HG03095 (cell line): Measurements from ENCODE around the gene IGSF21.

Source experiments
- ATAC-seq: cut with Tn5 transposase; IDR thresholded peaks from one replicate; pipeline ENCODE4 v1.9.1; 2021; ENCODE audit warnings: moderate library complexity; ENCODE audit not compliant: unreplicated experiment

IGSF21 gene

DNA sequence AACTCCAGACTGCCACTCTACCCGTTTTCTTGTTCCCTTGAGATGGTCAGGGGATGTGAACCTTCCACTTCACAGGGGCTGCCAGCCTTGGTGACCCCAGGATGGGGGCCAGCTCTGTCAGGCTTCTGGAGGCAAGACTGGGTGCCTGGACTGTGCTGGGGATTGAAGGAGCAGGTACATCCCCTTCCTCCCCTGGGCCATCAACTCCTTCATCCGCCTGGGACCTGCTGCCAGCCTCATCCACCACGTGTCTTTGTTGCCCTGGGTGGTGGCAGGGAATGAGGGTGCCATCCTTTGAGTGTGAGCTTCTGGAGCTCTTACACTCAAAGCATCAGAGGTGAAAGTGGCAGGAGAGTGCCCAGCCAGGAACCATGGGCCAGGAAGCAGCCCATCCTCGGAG lies 139.6 kb downstream of the IGSF21 start:
- no peak for ATAC-seq

DNA sequence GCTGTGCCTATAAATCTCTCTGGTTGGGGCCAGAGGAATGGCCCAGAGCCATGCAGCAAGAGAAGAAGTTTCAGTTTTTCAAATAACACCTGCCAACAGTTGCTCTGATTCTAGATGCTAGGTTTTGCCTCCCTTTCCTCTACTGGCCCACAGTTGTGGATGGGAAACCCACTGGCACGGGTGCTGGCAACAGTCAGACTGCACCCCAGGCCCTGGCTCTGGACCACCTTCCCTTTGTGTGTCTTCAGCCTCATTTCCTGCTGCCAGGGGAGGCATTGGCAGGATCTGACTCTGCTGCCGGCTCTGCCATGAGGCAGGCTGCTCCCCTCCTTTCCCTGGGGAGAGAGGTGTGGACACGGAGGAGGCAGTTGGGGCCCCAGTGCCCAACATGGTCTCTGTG lies 142.0 kb downstream of the IGSF21 start:
- ATAC-seq: no peak

DNA sequence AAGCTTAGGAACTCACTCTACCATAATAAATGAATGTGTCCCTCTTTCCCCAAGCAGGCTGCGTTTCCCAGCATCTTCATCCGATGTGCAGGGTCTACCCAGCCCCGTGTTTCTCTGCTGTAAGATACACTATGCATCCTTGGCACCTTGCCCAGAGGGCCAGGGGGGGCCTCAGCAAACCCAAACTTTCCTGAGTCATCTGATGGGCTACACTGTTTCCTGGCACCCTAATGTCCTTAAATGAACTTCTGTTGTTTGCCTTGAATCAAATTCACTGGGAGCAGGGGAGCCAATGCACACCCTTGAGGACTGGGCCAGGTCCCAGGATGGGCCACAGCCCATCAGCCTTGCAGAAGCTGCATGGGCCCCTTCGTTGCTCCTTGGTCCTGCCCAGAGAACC lies 145.5 kb downstream of the IGSF21 start:
- ATAC-seq: no peak

DNA sequence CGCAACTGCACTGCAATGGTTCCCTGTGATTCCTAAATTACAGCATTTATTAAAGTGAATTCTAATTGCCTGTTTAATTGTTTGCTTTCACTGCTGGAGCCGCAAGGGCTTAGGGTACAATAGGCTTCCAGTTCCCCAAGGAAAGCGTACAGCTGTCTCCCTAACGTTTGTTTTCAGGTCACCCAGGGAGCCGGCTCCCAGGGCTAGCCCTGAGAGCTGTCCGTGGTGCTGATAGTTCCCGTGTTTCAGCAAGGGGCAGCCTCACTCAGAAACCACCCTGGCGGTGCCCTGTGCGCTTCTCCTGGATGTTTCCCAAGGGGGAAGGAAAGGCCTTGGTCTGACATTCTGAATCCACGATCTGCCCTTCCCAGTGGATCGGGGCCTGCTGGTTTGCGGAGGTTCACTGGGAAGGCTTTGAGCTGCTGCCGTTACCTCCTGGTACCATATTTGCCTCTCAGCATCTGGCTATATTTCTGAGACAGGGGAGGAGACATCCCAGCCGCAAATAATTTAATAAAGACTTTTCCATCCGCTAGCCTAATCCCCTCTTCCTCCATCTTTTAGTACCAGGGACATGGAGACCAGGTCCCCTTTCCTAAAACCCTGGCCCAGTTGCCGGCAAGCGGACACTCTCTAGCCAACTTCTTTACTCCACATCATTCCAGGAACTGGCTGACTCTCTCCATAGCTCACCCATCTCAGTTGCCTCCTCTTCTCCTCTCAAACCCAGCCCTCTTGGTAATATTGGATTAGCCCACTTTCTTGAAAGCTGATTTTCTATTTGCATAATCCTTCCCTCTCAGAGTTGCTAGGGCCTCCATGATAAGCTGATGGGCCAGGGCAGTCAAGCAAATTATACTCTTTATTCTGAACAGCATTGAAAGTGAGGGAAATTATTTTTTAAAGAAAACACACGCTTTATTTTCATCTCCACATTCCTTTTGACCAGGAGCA lies 149.0 kb downstream of the IGSF21 start:
- ATAC-seq: no peak

DNA sequence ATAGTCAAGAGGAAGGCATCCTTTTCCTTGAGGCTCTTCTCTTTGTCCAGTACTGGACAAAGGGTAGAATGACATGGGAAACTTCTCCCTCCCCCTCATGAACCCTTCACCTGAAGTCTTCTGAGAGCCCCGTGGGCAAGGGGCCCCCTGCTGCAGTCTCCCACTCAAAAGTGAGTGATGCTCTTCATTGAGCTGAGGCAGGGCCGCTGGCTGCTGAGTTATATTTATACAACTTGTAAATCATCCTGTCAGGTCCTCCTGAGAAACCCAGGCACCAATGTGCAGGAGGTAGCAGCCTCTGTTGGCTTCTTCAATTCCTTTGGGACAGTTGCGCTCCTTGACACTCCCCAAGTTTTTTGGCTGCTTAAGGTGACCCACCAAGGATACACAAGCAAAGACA lies 150.2 kb downstream of the IGSF21 start:
- ATAC-seq: no peak

DNA sequence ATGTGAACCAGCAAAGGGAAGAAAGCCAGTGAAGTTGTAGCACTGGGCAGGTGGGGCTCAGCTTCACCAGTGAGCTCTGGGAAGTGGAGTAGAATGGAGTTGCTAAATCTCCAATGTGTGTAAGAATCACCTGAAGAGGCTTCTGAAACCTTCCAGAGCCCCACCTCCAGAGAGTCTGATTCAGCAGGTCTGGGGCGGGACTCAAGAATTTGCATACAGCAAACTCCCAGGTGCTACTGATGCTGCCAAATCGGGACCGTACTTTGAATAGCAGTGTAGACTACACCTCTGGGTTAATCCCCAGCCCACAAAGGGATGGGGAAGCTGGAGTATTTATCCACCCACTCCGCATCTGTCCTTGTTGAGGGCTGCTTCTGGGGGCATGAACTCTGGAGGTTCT lies 154.3 kb downstream of the IGSF21 start:
- no peak for ATAC-seq

DNA sequence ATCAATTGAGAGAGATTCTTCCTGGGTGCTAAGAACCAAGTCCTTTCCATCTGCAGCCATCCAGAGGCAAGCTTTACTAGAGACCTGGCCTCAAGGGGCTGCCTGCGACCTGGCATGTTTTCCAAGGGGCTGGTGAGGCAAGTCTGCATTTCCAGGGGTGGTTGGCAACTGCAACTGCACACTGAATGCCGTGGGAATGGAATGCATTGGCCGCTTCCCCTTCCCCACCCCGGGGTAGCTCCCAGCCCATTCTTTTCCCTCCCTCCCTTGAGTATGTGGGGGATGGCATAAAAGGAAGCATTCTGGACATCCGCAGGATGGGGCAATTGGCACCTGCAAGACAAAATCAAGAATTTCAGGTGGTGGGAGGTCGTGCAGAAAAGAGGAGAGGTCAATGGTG lies 155.1 kb downstream of the IGSF21 start:
- ATAC-seq: no peak

DNA sequence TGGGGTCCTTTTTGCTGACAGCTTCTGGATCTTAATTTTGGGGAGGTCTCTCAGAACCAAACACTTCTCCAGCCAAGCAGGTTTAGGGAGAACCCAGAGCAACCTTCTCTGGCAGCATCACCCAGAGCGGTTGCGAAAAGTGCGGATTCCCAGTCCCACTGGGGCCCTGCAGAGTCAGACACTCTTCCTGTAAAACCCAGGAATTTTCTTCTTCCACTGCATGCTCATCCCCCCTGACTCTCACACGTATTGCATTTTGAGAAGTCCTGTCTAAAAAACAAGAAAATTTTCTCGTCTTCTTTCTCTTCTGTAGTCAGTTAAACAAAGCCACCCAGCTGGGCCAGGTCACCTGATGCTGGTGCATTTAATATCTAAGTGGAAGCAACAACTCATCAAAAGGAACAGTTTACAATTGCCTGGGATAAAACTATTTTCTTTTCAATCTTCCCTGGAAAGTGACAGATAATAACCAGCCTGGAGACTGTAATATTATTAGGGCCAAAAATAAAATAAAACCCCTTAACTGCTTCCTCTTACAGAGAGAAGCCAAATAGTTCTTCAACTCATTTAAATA lies 156.0 kb downstream of the IGSF21 start:
- ATAC-seq: no peak

DNA sequence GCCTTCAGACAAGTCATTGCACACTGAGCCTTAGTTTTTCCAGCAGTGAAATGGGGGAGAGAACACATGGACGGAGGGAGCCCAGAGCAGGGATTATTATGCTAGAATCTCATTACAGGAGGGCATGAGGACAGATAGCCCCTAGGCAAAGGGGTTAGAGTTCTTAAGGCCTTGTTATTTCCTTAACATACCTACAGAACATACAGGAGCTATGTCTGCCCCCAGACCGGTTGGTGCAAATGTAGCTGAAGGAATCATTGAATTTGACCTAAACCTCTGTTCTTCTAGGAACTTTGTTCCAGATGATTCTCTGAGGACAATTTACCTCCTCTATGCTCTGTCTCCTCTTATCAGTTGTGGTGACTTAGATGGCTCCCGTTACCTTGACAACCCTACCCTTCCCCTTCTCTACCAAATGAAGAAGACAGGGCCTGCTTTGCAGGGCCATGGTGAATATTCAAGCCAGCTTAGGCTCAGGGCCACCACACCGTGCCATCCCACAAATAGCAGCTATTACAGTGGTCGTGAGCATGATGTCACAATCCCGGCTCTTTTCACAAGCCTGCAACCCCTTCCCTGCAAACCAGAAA lies 156.9 kb downstream of the IGSF21 start:
- no peak for ATAC-seq

DNA sequence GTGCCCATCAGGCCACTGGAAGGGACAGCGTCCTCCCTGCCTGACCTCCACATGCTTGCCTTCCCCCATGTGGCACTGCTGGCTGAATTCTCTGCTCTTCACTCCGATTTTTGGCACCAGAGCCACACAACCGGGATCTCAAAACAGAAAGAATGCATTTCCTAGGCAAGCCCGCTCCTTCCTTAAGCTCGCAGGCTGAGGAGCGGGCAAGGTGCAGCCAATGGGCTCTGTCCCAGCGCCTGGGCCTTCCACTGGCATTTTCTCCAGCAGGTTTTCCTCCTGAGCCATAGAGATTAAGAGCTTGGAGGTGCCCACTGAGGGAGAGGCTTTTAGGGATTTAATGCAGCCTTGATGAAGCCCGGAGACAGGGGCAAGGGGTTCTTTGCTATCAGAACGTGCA lies 158.0 kb downstream of the IGSF21 start:
- no peak for ATAC-seq

DNA sequence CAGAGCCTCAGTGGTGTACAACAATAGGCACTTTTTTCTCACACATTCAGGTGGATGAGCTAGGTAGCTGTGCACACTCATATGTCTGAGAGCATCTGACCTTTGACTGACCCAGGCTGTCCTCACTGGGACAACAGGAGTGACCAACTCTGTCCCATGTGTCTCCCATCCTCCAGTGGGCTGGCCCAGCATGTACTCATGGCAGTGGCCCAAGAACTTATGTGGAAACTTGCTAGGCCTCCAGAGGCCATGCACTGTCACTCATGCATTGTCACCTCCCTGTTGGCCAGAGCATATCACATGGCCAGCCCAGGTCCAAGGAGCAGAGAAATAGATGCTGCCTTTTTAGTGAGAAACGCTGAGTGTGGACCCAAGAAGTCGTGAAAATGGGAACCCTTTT lies 158.8 kb downstream of the IGSF21 start:
- ATAC-seq: no peak

DNA sequence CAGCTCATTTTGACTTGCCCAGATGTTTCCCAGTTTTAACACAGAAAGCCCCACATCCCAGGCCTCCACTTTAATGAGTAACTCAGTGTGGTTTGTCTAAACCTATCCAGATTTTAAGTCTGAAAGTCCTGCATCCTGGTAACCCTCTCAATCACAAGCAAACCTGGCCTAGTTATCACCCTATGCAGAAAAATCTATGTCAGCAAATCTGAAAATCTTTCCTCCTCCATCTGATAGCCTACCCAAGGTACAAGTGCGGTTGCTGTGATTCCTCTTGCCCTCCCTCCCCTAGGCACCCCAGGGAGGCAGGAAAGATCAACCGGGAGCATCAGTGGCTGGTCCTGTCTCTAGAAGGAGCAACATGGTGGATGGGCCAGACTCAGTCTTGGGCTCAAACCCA lies 163.7 kb downstream of the IGSF21 start:
- ATAC-seq: no peak

DNA sequence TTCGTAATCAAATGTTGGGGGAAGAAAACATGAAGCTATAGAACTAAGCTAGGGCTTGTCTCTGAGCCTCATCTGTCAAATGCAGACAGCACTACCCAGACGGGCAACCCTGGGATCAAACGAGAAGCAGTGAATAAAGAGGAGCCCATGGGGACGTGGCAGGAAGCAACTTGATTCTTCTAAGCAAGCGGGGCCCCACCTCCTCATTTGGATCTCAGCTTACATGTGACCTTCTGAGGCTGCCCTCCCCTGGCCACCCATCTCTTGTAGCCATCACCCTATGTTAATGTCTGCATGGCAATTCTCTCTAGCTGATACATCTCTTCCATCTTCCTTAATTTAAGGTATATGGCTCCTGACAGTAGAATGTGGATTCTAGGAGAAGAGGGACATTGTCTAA lies 171.3 kb downstream of the IGSF21 start:
- ATAC-seq: no peak

DNA sequence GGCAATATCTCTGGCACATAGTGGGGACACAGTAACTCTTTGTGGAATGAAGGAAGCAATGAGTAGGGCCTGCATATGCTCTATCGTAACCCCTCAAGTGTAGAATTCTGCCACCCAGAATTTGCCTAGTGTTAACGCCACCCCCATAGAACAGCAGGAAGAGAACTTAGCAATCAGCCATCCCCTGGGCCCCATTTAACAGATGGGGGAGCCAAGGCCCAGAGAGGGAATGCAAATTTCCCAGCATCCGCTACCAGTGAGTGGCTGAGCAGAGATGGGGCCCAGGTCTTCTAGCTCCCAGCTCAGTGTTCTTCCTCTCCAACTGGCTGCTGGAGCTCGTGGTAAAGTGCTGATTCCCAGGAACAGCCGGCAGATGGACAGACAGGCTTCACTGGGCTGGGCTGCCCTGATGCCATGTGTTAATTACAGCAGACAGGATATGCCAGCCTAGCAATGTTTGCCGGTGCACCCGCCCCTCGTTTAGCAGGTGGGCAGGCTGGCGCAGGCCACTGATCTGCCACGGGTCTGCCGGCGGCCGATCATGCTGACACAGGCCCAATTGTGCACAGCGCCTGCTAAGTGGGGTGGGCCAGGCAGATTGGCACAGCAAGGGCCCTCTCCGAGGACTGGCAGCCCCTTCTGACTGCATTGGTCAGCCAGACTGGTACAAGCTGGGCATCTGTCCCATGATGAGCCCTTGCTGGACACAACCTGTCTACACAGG lies 171.9 kb downstream of the IGSF21 start:
- no peak for ATAC-seq

DNA sequence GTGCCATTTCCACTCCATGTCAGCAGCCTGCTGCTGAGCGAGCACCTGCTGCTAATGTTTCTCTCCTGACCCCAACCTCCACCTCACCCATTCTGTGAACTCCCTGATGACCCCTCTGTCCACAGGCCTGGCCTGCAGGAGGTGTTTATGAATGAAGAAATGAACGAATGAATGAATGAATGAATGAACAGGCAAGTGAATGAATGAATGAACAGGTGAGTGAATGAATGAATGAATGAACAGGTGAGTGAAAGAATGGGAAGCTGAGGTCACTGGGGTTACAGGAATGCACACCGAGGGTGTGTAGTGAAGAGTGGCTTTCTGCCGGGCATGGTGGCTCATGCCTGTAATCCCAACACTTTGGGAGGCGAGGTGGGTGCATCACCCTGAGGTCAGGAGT lies 173.4 kb downstream of the IGSF21 start:
- no peak for ATAC-seq

DNA sequence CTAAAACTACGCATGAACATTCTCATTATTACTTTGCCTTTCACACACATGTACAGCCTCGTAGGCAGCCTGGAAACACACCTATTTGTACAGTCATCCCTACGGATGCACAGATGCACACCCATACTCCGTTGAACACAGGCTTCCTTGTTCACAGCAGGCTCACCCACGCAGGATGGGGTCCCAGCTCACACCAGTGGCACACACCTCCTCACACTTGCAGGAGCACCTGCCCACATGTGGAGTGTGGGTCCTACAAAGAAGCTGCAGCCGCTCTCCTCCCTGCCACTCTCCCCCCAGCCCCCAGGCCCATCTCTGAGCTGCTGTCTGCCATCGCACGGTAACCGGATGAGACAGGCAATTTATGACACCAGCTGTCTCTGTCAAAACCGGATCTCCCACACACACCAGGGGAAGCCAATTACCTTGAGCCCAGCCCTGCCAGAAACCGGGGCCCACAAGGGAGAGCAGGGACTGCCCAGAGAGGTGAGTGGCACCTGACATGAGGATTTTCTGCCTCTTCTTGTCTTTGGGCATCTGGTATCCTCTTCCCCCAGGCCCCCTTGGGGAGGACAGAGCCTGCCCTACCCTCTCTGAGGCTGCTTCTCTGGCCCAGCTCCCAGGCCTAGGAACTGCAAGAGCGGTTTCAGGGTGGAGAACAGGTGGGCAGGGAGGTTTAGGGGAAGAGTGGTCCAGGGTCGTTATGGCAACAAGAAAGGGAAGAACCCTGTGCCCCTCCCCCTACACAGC lies 175.4 kb downstream of the IGSF21 start:
- no peak for ATAC-seq

DNA sequence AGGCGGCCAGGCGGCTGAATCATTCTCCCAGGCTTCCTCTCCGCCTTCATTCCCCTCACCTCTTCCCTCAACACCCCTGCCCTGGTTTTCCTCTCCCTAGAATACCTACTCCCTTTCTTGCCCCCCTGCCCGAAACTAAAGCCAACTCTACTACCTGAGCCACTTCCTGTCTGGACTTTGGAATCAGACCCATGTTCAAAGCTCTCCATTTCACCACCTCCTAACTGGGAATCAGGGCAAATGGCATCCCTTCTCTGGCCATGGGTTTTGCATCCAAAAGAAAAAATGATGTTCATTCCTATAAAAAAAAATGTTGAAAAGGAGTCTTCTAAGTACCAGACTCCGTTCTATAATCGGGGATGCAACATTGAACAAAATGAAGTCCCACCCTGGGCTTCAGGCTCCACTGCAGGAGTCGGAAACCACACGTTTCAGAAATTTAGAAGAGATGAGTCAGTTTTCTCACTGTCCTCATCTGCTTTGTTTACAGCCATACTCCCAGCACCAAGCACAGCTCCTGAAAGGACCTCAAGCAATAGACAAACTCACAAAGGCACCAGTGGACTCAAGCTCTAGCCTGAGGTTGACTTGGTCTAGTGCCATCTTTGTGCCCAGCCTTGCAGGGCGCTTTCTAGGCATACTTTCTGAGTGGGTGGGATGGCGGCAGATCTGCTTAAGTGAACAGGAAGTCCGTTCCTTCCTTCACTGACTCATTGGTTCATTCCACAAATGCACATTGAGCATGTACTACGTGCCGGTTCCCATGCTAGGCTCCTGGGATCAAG lies 176.2 kb downstream of the IGSF21 start:
- no peak for ATAC-seq

DNA sequence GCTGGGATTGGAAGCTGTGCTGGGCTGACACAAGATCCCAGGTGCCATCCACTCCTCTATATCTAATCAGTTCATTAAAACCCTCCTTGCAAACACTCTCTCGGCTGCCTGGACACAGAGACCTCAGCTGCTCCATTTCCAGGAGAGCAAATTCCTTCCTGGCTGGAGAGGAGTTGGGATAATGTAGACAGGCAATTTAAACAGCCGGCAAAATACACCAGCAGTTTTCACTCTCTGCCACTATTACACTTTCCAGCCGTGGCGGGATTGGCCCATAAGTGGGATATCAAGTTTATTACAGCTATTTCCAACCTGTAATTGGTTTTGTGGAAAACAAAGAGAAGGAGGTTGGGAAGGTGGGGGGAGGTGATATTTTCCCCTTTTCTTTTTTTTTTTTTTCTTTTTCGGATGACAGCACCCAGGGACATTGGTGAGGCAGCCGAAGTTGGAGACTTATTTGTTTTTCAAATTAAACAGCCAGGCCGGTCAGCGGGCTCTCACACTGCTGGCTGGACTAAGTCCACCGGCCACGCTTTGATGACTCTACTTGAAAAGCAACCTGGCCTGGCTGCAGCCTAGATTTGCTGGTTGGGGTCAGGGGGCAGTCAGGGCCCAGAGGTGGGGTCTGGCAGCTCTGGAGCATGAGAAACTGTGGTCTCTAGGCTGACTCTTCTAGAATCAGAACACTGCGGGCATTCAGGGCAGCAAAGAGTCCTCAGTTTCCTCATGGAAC lies 177.4 kb downstream of the IGSF21 start:
- ATAC-seq: no peak

DNA sequence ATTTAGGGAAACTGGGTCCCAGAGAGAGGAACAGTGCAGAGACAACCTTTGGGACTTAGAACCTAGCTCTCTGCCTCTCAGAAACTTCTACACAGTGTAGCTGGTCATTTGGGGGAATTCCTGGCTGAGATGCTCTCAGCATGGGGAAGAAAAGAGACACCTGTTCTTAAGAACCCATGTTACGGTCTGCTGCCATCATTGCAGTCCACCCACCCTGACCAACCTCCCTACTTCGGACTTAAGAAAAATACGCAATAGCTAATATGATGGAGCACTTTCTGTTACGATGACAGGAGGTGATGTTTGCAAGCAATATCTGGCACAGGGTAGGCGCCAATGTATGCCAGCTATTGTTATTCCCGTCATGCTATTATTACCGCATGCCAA lies 177.9 kb downstream of the IGSF21 start:
- ATAC-seq: no peak
